ENCODE measurements around the gene RERE. TPM values are rescaled to one million over a fixed set of nuclear protein-coding genes. Genes with fewer than 3 reads are reported as not detected.

RERE gene
- total RNA-seq, 1 donor from 2014 or later, result 19.2 TPM

DNA sequence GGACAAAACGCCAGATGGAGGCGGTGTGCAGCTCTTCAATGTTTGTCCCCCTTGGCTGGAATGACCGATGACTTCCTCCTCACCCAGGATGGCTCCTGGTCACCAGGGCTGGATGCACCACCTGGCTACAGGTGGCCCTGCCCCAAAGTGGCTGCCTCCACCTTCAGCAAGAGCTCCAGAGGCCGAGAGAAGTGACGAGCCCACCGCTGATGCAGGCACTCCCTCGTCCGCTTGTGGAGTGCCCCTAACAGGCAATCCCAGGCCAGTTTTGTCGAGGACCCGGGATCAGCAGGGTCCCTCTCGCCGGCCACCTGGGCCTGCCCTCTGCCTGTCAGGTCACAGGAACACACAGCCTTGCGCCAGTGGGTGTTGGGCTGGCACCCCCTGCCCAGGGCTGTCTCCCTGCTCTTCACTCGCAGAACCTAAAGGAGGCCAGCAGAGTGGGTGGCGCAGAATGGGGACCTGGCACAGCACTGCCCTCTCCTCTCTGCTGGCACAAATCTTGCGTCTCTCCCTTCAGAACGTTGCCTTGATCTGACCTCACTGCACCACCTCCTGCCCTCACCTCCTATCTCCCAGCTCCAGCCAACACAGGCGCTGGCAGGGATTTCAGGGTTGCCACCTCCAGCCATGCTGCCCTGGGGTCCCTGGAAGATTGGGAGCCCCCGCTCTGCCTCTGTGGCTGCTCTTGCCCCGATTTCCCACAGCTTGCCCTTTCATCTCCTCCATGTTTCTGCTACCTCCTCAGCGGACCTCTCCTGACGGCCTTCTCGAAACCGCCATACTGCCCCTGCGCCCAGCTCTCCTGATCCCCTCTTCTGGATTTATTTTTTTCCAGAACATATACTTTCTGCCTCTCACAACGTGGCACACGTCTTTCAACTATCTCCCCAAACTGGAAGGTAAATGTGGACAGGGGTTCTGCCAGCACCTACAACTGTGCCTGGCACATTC, 460.9 kb downstream of the RERE start:
- Histone ChIP-seq H3K4me3 (ENCODE audit: low read depth, low read length) (no peak overlapping the region), H3K27me3 (ENCODE audit: control insufficient read depth, insufficient read depth, low read length) (no peaks in the 10 kb centered on the region), H3K36me3 (ENCODE audit: control insufficient read depth, insufficient read depth, low read length) (peaks cover 28% of the 10 kb centered on the region)
- no peak for TF ChIP-seq CTCF (IDR thresholded peaks at IDR 0.05; ENCODE audit: insufficient read depth, low read length, severe bottlenecking)
- no peak for DNase-seq (ENCODE audit: low read depth)
- FAIRE-seq, result no peak

DNA sequence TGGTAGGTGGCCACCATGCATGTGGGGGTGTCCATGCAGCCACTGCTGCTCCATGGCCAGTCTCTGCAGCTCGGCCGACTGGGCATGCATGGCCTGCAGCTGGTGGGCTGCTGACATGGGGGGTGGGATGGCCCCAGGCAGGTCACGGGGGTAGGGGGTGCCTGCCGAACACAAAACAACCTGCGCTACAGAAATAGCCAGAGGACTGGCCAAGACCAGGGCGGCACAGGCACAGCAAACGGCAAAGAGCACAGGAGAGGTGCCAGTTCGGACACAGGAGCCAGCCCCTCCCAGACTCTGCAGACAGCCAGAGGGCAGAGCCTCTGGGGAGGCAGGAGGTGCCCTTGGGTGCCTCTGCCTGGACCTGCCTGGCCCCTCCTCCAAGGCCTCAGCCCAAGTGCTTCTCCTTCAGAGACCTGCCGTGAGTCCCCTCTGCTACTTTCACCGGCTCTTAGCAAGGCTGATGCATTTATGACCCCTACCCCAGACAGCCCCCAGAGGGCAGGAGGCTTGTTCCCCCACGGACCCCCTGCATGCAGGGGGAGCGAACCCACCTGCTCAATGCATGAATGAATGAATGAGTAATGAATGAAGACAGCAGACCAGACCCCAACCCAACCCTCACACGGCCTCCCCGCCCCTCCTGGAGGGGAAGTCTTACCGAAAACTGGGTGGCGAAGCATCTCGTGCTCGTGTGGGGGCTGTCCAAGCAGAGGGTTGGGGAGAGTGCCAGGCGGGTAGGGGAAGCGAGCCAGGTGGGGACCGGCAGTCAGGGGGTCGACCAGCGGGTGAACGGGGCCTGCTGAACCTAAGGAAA, 461.8 kb downstream of the RERE start:
- FAIRE-seq (no peak), DNase-seq (ENCODE audit: low read depth) (no peak)
- Histone ChIP-seq H3K36me3 (ENCODE audit: control insufficient read depth, insufficient read depth, low read length) (peaks cover 26% of the 10 kb centered on the region), H3K27me3 (ENCODE audit: control insufficient read depth, insufficient read depth, low read length) (no peaks in the 10 kb centered on the region), H3K4me3 (ENCODE audit: low read depth, low read length) (no peak overlapping the region)
- no peak for TF ChIP-seq CTCF (IDR thresholded peaks at IDR 0.05; ENCODE audit: insufficient read depth, low read length, severe bottlenecking)

DNA sequence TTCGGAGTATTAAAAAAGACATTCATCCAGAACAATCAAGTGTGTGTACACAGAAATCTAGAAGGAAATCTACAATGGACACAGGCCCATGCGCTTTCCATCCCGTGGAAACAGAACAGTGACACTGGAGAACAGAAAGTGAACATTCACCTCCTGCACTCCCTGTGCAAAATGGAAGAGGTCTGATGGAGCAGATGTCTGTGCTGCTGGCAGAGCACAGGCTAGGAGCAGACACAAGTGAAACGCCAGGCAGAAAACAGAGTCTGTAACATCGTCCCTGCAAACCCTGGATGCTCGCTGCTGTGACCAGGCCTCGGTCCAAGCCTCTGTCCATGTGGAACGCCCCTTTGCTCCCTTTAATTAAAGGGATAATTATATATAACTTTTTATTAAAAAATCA, 463.4 kb downstream of the RERE start:
- no peak overlapping the region for H3K4me3 ChIP-seq (ENCODE audit: low read depth, low read length)
- H3K36me3 ChIP-seq (ENCODE audit: control insufficient read depth, insufficient read depth, low read length), result peaks cover 23% of the 10 kb centered on the region
- no peak for TF ChIP-seq CTCF (IDR thresholded peaks at IDR 0.05; ENCODE audit: insufficient read depth, low read length, severe bottlenecking)
- FAIRE-seq (no peak), DNase-seq (ENCODE audit: low read depth) (no peak)
- H3K27me3 ChIP-seq (ENCODE audit: control insufficient read depth, insufficient read depth, low read length), result no peaks in the 10 kb centered on the region

DNA sequence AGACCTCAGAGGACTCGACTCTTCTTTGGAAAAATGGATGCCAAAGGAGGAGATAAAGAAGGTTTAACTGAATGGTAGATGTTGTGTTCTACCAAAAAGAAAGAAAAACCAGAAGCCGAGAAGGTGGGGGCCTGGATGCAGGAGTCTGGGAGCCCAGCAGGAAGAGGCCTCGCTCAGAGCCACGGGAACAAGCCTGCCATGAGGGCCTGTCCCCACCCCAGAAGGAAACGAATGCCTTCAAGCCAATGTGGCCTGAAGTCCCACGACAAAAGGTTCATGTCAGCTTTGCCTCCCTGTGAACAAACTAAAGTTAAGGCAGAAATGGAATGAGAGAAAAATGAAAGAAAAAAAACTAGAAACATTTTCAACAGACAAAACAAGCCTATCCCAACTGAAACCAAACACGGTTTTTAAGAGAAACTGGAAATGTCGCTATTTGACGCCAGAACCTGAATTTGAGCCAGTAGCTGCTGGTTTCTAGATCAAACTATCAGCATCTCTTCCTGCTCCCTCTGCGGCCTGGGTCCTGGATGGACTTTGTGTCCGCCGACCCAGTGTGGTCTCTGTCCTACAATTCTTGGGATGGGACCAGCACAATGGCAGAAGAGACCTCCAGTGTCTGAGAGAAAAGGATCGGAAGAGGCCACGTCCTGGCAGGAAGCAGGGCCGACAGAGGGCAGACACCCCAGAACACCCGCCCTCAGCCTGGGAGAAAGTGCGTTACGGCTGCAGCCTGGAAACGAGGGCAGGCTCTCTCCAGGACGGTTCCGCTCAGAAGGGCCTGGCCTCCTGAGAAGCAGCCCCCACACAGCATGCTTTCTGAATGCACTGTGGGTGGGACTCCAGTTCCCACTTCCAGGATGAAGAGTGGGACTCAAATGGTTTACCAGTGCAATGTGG, 464.3 kb downstream of the RERE start:
- H3K27me3 ChIP-seq (ENCODE audit: control insufficient read depth, insufficient read depth, low read length), result no peaks in the 10 kb centered on the region
- DNase-seq (ENCODE audit: low read depth) (no peak), FAIRE-seq (no peak)
- no peak overlapping the region for H3K4me3 ChIP-seq (ENCODE audit: low read depth, low read length)
- peaks cover 15% of the 10 kb centered on the region for H3K36me3 ChIP-seq (ENCODE audit: control insufficient read depth, insufficient read depth, low read length)
- no peak for TF ChIP-seq CTCF (IDR thresholded peaks at IDR 0.05; ENCODE audit: insufficient read depth, low read length, severe bottlenecking)

- DNase-seq (ENCODE audit: low read depth), result no peak
Observed at GRCh38 chr1:8352471-8352845, 465.0 kb downstream of the RERE start.

More at GRCh38 chr1:8352471-8352845, 465.0 kb downstream of the RERE start:
- no peak for FAIRE-seq
- Histone ChIP-seq H3K4me3 (ENCODE audit: low read depth, low read length) (no peak overlapping the region), H3K27me3 (ENCODE audit: control insufficient read depth, insufficient read depth, low read length) (no peaks in the 10 kb centered on the region), H3K36me3 (ENCODE audit: control insufficient read depth, insufficient read depth, low read length) (peaks cover 9% of the 10 kb centered on the region)
- no peak for TF ChIP-seq CTCF (IDR thresholded peaks at IDR 0.05; ENCODE audit: insufficient read depth, low read length, severe bottlenecking)

All from bronchial epithelial cell (primary cell).